Activated CD8-positive, alpha-beta memory T cell treated with anti-CD3 and anti-CD28 coated beads for 36 hours (primary cell): Measurements from ENCODE around the gene MRPL37. TPM values are rescaled to one million over a fixed set of nuclear protein-coding genes. Genes with fewer than 3 reads are reported as not detected.

ENCODE experiments used
- CTCF ChIA-PET: fragments of 350-600 bp; sonication (Branson Sonifier 250); formaldehyde crosslinking; loops from one replicate; lab custom pipeline; 2021; ENCODE audit warnings: antibody characterized with exemption; lab: Charles Lee
- POLR2A ChIA-PET: fragments of 350-600 bp; sonication (Branson Sonifier 250); formaldehyde crosslinking; loops from one replicate; lab custom pipeline; 2021; ENCODE audit warnings: antibody characterized with exemption; lab: Charles Lee
- total RNA-seq, 2 experiments: library from RNA; stranded (reverse); gene quantifications; one replicate each; pipeline ENCODE4 v1.2.3, GENCODE V29; 2021

MRPL37 gene
- total RNA-seq, 2 experiments from 2014 or later, result 218 to 226 TPM

DNA sequence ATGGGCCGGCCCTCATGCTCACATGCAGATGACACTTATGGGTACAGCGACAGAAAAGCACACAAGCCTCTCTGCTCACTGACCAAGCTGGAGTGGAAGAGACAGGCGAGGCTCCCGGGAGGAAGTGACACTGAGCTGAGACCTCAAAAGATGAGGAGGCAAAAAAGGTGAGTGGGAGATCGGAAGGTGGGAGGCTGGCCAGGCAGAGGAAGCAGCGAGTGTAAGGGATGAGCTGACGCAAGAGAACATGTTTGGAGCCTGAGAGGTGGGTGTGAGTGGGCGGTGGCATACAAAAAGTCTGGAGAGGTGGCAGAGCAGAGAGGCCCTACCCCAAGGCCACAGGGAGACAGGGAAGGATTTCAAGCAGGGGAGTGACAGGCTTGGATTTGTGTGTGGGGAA, 29.0 kb upstream of the MRPL37 start:
- POLR2A ChIA-PET, result no interaction called here
- CTCF ChIA-PET, result no interaction called here

DNA sequence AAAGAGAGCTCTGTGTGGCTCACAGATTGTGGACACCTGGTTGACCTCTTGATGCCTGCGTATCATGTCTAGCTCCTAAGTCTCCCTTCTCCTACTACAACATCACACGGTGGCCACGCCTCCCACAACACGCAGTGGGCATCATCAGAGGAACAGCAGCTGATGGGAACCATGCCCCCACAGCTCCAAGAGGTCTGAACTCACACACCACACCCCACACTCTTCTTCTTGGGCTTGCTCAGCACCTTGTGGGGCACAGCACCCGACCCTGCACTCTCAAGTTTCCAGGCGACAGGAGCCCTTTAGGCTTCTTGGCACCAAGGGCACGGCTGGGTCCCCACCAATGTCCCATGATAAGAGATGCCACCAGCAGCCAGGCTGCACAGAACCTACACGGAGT, 28.4 kb upstream of the MRPL37 start:
- ChIA-PET POLR2A (no interaction called here), CTCF (no interaction called here)

DNA sequence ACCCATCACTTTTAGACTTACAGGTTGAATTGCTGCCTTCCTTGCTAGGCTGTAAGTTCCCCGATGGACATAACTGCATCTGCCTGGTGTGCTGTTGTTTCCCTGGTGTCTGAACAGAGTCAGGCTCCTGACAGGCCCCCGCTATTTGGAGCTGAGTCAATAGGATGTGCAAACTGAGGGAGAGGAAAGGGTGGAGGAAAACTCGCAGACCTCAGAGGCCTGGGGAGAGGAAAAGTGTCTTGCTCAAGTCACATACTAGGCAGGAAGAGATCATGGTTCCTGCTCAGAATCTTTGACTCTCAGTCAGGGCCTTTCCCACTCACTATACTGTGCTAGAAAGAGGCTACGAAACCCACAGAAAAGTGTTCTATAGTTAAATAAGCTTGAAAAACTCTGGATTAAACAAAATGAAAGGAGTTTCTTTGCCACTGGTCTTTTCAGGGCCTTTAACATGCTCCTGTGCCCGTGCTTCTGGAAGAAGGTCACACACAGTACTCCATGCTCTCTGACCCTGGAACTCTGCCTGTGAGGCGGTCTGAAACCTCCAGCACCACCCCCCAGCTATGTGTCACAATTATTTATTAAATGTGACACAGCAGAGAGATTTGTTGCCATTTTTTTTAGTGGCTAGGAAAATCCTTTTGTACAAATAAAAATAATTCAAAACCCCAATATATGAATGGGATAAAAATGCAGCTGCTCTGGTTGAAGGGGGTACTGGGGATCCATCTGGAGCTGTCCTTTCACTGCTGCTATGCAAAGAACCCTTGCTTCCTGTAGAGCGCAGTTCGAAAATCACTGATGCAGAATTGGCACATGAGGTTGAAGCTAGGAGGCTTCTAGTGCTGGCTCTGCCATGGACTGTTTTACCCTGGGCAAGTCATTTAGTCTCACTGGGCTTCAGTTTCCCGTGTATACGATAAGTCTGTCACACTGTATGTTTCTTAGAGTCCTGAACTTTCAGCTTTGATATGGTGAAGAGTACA, 27.1 kb upstream of the MRPL37 start:
- ChIA-PET CTCF (no interaction called here), POLR2A (no interaction called here)

DNA sequence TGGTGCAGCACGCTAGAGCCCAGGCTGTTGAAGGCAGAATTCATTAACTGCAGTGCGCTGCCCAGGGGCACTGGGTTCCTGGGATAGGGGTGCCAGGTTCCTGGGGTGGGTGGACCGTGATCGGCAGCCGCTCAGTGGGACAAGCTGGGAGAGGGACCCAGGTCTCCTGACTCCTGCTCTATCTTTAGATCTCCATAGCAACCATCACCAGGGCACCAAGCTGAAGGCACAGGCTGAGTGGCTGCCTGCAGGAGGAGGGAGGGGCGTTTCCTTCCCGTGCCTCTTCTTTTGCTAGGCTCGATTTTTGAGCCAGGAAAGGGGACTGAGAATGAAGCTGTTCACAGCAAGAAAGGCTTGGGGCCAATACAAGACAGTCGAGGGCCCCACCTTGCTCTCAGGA, 26.3 kb upstream of the MRPL37 start:
- POLR2A ChIA-PET, result no interaction called here
- CTCF ChIA-PET, result no interaction called here

DNA sequence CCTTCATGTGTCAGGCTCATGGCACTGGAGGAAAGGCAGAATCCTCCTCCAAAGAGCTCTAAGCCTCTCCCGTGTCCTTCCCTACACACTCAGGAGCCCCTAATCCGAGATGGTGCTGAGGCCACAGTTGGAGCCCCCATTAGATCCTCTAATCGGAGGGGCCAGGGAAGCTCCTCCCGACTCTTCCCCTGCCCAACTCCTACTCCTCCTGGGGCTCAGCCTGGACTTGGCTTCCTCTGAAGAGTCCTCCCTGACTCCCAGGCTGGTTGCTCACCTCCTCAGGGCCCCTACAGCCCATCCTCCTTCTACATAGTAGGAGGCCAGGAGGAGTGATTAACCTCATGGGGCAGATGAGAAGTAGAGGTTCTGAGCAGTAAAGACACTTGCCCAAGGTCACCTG, 25.9 kb upstream of the MRPL37 start:
- ChIA-PET POLR2A (no interaction called here), CTCF (no interaction called here)

DNA sequence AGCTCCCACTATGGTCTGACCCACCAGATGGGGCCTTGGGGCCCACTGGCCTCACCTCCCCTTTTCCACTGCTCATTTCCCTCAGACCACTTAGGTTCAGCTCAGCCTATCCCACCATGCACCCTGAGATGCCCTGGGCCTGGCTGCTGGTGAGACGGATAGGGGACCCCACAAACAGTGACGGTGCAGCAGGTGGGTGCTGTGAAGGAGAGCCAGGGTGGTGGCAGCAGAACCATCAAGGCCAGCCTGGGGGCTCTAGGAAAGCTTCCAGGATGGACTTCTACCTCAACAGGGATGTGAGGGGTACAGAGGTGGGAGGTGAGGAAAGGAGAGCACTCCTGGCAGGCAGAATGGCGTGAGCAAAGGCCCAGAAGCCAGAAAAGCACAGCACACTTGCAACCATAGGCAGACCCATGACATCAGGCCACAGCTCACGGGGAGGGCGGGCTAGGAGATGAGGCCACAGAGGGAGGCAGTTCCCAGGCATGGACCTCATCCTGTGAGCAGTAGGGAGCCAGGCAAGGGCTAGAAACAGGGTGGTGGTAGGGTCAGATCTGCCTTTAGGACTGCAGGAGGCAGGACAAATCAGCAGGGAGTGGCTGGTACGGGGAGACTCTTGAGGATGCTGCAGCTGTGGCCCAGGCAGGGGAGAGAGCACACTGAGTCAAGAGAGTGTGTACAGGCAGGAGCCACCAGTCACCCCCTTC, 23.2 kb upstream of the MRPL37 start:
- ChIA-PET CTCF (no interaction called here), POLR2A (no interaction called here)

GRCh38 chr1:54177726-54178125, 22.2 kb upstream of the MRPL37 start:
- CTCF ChIA-PET, result no interaction called here
- POLR2A ChIA-PET, result no interaction called here

GRCh38 chr1:54178296-54179070, 21.5 kb upstream of the MRPL37 start:
- ChIA-PET CTCF (no interaction called here), POLR2A (no interaction called here)

- ChIA-PET CTCF (interaction anchor here (0.9 to 1.4 kb wide), 3 partner anchors 9 to 309 kb away, joined by 3 to 4 read pairs (median 3); no protein-coding TSS in a partner anchor), POLR2A (no interaction called here)
These were observed 19.1 kb upstream of the MRPL37 start for GRCh38 chr1:54180701-54181360.

DNA sequence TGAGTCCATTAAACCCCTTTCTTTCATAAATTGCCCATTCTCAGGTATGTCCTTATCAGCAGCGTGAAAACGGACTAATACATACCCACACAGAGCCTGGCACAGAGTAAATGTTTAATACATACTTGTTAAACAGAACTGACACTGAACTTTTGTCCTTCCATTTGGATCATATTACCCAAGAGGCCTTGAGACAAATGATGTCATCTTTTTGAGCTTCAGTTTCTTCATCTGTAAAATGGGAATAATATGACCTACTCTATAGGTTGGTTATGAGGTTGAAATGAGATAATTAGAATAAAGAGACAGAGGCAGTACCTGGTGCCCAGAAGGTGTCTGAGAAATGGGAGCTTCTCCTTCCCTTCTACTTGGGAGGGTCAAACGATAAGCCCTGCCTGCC, 13.9 kb upstream of the MRPL37 start:
- POLR2A ChIA-PET, result no interaction called here
- CTCF ChIA-PET, result no interaction called here

DNA sequence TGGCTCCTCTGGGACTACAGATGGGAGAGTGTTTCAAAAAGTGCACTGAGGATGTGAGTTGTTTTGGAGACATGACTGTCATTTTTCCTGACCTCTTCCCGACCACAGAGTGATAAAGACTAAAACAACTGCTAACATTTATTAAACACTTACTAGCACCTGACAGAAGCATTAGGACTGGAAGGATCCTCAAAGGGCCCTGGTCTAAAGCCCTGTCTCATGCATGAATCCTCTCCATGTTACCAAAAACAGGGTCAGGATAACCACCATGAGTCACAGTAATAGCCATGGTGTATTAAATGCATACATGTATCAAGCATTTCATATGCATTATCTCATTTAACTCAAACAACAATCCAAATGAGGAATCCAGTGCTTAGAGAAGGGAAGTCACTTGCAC, 11.7 kb upstream of the MRPL37 start:
- ChIA-PET POLR2A (no interaction called here), CTCF (no interaction called here)

DNA sequence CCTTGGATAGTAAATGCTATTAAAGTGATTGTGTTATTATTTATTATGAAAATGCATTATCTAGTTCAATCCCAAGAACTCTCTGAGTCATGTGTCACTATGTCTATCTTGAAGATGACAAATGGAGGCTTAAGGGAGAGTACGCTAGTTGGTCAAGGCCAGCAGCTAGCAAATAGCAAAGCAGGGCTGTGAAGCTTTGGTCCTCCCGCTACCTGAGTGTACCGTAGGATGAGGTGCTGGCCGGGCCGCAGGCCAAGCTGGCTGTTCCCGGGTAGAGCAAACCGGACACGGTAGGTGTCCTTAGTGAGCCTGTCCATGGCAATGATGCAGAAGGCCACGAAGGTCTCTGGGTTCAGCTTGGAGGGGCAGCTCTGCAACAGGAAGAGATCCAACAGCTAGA, 9.4 kb upstream of the MRPL37 start:
- POLR2A ChIA-PET, result no interaction called here
- CTCF ChIA-PET, result interaction anchor here (1.6 kb wide), 1 partner anchor 10 kb away, joined by 4 read pairs; no protein-coding TSS in a partner anchor

DNA sequence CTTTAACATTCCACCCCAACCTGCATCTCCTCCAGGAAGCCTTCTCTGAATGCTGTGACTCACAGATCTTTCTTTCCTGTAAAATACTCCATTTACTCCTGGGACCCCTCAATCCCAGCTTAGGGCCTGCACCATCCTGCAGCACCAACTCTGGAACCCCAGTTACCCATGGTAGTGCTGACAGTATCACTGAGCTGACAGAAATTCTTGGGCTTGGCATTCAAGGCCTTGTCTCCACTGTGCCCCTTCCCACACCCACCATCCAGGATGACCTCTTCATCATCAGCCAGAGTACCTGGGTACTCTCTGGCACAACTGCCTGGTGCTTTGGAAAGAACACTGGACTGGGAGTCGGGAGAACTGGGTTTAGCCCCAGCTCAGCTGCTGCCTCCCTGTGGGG, 8.4 kb upstream of the MRPL37 start:
- ChIA-PET POLR2A (no interaction called here), CTCF (no interaction called here)

GRCh38 chr1:54193453-54193852, 6.5 kb upstream of the MRPL37 start:
- ChIA-PET CTCF (no interaction called here), POLR2A (no interaction called here)

DNA sequence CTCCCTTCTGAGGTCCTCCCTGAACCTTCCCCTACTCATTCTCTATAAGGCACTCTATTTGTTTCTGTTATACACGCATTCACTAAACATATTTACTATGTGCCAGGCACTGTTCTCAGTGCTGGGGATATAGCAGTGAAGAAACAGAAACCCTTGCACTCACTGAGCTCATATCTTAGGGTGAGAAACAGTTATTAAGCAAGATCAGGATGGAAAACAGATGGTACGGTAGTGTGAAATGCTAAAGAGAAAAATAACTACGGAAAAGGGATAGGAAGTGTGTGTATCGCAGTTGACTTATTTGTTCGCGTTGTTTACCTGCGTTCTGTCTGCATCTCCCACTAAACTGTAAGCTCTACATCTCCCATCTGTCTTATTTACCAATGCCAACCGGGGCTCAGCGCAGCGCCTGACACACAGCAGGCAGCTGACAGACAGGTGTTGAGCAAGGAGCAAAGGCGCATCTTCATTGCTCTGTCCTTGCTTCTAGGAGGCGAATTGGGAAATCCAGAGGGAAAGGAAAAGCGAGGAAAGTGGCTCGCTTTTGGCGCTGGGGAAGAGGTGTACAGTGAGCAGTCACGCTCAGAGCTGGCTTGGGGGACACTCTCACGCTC, 709 bp upstream of the MRPL37 start:
- ChIA-PET POLR2A (interaction anchor here (1.1 kb wide), 1 partner anchor 86 kb away, joined by 6 read pairs; no protein-coding TSS in a partner anchor), CTCF (interaction anchor here (1.3 to 2.0 kb wide), 3 partner anchors 15 to 291 kb away, joined by 3 to 6 read pairs (median 5); no protein-coding TSS in a partner anchor)

DNA sequence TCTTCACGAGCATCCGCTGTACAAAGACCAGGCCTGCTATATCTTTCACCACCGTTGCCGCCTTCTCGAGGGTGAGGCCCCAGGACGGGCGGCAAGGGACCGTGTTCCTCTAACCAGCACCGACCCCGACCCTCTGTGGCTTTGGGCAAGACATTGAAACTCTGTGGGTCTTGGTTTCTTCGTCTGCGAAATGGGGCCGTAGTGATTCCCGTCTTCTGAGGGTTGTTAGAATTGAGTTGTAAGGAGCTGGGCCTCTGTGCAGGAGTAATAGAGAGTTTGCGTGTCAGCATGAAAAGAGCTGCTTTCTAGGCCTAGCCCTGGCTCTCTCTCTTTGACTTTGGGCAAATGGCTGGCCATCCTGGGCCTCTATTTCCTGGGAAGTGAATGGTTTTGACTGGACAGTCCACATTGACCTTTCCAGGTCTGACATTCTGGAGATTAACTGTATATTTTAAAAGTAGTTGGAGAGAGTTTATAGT, 591 bp downstream of the MRPL37 start:
- ChIA-PET CTCF (interaction anchor here (1.4 to 2.0 kb wide), 2 partner anchors 19 to 289 kb away, joined by 5 to 6 read pairs; no protein-coding TSS in a partner anchor), POLR2A (interaction anchor here (0.7 kb wide), 1 partner anchor 264 kb away, joined by 3 read pairs; no protein-coding TSS in a partner anchor)

- CTCF ChIA-PET, result no interaction called here
- POLR2A ChIA-PET, result no interaction called here
These were observed 4.2 kb downstream of the MRPL37 start for GRCh38 chr1:54204199-54204598.

GRCh38 chr1:54207287-54207686, 7.3 kb downstream of the MRPL37 start:
- ChIA-PET CTCF (no interaction called here), POLR2A (no interaction called here)
